Activated T-cell treated with anti-CD3 and anti-CD28 coated beads for 48 hours (primary cell): Measurements from ENCODE around the gene ELOVL7.
"Not testable (repeated sequence)": the region's sequence is repeated elsewhere in the genome, so short reads cannot be mapped to it uniquely, and the experiment has no call there.

Experiments
- DNase-seq: peaks from one replicate; pipeline ENCODE4 v3.0.0-alpha.2; 2020; ENCODE audit warnings: low read depth

ELOVL7 gene

DNA sequence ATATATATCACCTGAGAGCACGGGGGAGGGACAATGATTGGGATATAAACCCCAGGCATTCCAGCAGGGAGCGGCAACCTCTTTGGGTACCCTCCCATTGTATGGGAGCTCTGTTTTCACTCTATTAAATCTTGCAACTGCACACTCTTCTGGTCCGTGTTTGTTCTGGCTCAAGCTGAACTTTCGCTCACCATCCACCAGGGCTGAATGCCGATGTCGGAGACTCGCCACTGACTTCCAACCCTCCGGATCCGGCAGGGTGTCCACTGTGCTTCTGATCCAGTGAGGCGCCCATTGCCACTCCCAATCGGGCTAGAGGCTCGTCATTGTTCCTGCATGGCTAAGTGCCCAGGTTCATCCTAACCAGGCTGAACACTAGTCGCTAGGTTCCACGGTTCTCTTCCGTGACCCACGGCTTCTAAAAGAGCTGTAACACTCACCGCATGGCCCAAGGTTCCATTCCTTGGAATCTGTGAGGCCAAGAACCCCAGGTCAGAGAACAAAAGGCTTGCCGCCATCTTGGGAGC lies 48.6 kb downstream of the ELOVL7 start:
- DNase-seq = not testable (repeated sequence)

GRCh38 chr5:60794691-60795090 lies 49.4 kb downstream of the ELOVL7 start:
- no peak for DNase-seq

DNA sequence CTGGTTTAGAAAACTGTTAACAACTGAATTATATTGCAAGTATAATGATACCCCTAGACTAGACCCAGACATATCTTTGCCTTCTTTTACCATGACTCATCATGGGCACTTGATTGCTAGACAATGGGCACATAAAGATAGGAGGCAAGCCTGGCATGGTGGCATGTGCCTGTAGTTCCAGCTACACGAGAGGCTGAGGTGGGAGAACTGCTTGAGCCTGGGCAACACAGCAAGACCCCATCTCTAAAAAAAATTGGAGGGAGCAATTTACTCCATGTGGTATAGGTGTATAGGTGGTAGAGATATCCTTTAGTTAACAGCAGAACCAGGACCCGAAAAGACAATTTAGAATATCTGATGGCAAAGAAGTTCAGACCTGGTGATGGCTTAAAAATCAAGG lies 51.6 kb downstream of the ELOVL7 start:
- DNase-seq = no peak

GRCh38 chr5:60789551-60789950 lies 54.5 kb downstream of the ELOVL7 start:
- DNase-seq = no peak

DNA sequence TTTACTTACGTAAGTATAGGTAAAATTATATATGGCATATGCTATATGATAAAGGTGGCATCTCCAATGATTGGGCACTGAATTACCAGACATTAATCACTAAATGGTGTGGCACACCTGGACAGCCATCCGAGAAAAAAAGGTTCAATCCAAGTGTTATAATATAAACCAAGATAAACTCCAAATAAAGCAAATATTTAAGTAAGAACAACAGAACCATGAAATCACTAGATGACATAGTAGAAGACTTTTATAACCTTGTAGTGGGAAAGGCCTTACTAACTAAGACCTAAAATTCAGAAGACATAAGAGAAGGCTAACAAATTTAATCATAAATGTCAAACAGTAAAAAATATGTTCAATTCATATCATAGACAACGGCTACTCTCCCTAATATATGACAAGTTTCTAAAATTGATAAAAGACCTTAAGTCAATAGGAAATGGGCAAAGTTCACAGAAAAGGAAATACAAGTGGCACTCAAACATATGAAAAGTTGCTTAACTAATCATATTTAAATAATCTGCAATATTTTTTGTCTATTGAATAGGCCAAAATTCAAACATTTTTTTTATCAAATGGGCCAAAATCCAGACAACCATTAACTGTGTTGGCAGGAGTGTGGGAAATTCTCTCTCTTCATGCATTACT lies 55.1 kb downstream of the ELOVL7 start:
- no peak for DNase-seq

DNA sequence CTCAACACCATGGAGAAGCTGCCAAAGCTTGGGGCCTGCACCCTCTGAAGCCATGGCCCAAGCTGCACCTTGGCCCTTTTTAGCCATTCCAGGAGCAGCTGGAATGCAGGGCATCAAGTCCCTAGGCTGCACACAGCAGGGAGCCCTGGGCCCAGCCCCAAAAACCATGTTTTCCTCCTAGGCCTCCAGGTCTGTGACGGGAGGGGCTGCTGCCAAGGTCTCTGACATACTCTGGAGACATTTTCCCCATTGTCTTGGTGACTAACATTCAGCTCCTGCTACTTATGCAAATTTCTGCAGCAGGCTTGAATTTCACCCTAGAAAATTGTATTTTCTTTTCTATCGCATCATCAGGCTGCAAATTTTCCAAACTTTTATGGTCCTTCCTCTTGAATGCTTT lies 64.6 kb downstream of the ELOVL7 start:
- no peak for DNase-seq

DNA sequence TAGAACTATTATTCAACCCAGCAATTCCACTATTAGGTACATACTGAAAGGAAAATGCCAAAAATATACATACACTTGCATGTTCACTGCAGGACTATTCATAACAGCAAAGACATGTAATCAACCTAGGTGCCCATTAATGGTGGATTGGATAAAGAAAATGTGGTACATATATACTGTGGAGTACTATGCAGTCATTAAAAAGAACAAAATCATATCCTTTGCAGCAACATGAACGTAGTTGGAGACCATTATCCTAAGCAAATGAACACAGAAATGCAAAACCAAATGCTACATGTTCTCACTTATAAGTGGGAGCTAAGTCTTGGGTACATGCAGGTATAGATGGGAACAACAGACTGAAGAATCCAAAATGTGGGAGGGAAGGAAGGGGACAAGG lies 67.7 kb downstream of the ELOVL7 start:
- no peak for DNase-seq

- DNase-seq = no peak
These were observed 78.9 kb downstream of the ELOVL7 start for GRCh38 chr5:60765019-60765709.

DNA sequence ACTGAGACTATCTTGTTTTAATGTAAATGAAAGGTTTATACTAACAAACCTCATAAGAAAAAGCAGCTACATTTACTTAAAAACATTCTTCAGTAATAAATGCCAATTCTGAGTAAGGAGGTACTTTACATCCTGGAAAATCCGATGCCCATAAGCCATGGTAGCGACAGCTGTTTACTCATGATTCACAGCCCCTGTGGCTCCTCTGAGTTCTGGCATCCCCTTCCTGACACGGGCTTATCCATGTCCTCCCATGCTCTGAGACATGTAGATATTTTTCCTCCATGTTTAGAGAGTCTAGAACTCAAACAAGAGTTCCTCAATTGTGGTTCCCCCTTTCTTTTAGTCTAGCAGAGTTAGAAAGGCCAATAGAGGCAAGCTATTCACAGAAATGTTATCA lies 81.0 kb downstream of the ELOVL7 start:
- DNase-seq = no peak

DNA sequence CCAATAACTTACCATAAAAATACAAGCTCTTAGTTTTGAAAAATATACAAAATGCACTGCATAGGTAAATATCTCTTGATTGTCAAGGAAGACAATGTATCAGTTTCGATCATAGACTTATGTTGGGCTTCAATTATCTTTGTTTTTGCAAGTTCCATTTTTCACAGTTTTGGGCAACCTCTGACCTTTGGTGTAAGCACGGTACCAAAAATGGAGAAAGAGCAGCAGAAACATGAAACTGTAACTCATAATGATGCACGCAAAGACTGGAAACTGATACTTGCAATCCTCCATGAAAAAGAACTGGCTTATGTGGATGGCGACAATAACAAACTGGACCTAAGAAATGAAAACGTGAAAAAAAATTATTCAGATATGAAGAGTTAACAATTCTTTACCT lies 89.6 kb downstream of the ELOVL7 start:
- DNase-seq = no peak

DNA sequence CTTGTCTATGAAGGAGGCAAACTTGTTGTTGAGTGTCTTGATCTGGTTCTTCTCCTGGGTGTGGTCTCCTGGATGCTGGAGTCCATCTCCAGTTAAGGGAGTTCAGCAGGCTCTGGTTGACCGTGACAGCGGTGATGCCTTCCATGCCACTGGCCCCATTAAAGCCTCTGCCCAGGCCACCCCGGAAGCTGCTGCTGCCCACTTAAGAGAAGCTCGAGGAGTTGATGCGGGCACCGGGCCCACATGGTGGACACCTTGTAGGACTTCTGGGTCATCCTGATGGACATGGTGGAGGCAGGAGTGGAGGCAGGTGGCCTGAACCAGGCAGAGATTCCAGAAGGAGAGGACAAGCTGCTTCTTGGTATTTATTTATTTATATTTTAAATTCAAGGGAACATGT lies 99.4 kb downstream of the ELOVL7 start:
- DNase-seq = no peak

GRCh38 chr5:60743511-60744314 lies 100.4 kb downstream of the ELOVL7 start:
- no peak for DNase-seq

DNA sequence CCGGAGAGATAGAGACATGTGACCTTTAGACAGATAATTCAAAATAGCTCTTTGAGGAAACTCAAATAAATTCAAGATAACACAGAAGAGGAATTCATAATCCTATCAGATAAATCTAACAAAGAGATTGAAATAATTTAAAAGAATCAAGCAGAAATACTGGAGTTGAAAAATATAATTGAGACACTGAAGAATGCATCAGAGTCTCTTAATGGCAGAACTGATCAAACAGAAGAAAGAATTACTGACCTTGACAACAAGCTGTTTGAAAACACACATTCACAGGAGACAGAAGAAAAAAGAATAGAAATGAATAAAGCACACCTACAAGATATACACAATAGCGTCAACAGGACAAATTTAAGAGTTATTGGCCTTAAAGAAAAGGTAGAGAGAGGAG lies 103.7 kb downstream of the ELOVL7 start:
- DNase-seq = no peak

- DNase-seq = no peak
These were observed 105.1 kb downstream of the ELOVL7 start for GRCh38 chr5:60738933-60739332.

GRCh38 chr5:60738461-60738860 lies 105.6 kb downstream of the ELOVL7 start:
- no peak for DNase-seq

GRCh38 chr5:60730858-60731257 lies 113.2 kb downstream of the ELOVL7 start:
- DNase-seq = not testable (repeated sequence)

- no peak for DNase-seq
These were observed 116.9 kb downstream of the ELOVL7 start for GRCh38 chr5:60727033-60727679.

DNA sequence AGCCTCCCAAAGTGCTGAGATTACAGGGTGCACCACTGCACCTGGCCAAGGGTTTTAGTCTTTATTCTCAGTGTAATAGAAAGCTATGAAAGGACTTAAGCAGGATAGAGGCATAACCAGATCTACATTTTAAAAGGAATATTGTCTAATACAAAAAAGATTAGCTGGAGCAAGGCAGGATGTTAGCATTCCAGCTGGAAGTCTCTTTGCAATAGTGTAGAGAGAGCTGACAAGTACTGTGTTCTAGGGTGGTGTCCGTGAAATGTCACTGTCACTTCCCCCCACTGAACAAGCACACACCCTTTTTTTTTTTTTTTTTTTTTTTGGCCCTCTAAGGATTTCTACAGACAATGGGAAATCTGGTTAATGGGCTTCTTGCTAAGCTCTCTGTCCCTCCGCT lies 119.9 kb downstream of the ELOVL7 start:
- DNase-seq = no peak

DNA sequence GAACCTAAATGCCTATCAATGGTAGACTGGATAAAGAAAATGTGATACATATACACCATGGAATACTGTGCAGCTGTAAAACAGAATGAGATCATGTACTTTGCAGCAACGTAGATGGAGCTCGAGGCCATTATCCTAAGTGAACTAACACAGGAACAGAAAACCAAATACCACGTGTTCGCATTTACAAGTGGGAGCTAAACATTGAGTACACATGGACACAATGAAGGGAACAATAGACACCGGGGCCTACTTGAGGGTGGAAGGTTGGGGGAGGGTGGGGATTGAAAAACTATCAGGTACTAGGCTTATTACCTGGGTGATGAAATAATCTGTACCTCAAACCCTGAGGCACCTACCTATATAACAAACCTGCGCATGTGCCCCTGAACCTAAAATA lies 121.7 kb downstream of the ELOVL7 start:
- DNase-seq = no peak

DNA sequence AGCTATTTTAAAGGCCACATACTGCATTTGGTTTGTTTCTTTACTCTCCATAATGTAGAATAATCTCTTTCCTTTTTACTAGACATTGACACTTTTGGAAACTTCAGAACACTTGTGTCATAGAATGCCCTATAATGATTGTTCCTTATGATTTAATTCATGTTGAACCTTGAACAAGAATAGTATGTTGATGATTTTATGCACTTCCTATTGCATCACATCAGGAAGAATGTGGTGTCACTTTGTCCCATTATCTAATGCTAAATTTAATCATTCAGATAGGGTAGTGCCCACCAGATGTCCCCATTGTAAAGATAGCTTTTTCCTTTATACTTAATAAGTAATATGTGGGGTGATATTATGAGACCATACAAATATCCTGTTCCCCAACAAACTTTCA lies 124.7 kb downstream of the ELOVL7 start:
- no peak for DNase-seq

GRCh38 chr5:60718166-60718892 lies 125.7 kb downstream of the ELOVL7 start:
- no peak for DNase-seq
